ENCODE data around the gene KRTAP10-1. TPM values are rescaled to one million over a fixed set of nuclear protein-coding genes. Genes with fewer than 3 reads are reported as not detected.

KRTAP10-1 gene
- total RNA-seq, 2 experiments from 2014 or later = not detected

DNA sequence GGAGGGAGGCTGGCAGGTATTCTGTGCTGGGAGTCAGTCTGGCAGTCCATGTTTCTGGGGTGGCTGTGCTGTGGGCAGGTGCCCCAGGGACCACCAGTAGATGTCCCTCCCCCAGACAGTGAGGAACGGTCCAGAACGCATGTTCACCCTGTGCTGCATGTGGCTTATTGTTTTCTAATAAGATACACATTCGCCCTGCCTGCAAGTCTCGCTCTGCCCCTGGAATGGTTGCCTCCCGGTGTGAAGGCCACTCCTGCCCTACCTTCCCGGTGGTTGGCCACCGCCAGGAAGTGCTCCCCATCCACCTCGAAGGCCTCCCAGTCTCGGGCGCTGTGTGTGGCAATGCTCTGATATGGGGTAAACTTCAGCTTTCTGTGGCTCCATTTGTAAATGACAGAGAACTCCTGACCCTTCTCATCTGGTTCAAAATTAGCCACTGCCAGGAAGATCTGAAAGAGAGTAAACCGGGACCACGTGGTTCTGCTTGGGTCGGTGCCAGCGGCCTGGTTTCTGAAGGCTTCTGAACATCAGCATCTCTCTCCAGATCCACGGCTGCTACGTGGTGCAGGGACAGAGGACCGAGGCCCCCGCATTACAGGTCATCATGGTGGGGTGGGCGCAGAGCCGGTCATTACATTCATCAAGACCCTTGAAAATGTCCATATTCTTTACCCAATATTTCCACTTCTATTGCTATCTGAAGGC, 14.5 kb downstream of the KRTAP10-1 start:
- DNase-seq = no peak
- no peaks in the 10 kb centered on the region for H3K36me3 Mint-ChIP-seq
- no peak overlapping the region for H3K27ac Mint-ChIP-seq
- CTCF ChIA-PET = no interaction called here
- no peaks in the 10 kb centered on the region for H3K9me3 Mint-ChIP-seq (ENCODE audit: low read depth)
- no peak for ATAC-seq
- H3K27me3 Mint-ChIP-seq = no peaks in the 10 kb centered on the region
- H3K4me1 Mint-ChIP-seq = no peaks in the 10 kb centered on the region
- H3K4me3 Mint-ChIP-seq = no peak overlapping the region

DNA sequence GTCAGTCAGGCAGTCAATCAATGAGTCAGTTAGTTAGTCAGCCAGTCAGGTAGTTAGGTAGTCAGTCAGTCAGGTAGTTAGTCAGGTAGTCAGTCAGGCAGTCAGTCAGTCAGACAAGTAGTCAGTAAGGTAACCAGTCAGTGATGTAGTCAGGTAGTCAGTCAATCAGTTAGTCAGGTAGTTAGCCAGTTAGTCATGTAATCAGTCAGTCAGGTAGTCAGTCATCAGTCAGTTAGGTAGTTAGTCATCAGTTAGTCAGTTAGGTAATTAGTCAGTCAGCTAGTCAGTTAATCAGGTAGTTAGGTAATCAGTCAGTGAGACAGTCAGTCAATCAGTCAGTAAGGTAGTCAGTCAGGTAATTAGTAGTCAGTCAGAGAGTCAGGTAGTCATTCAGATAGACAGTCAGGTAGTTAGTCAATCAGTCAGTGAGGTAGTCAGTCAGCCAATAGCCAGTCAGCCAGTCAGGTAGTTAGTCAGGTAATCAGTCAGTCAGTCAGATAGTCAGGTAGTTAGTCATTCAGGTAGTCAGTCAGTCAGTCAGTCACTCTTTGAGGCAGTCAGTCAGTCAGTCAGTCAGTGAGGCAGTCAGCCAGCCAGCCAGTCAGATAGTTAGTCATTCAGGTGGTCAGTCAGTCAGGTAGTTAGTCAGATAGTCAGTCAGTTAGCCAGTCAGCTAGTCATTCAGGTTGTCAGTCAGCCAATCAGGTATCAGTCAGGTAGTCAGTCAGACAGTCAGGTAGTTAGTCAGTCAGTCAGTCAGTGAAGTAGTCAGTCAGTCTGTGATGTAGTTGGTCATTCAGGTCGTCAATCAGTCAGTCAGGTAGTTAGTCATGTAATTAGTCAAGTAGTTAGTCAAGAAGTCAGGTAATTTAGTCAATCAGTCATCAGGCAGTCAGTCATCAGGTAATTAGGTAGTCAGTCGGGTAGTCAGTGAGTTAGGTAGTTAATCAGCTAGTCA, 15.3 kb downstream of the KRTAP10-1 start:
- Mint-ChIP-seq H3K27ac (no peak overlapping the region), H3K36me3 (no peaks in the 10 kb centered on the region), H3K27me3 (no peaks in the 10 kb centered on the region), H3K4me1 (no peaks in the 10 kb centered on the region), H3K4me3 (no peak overlapping the region), H3K9me3 (ENCODE audit: low read depth) (no peaks in the 10 kb centered on the region)
- no peak for ATAC-seq
- CTCF ChIA-PET = no interaction called here
- no peak for DNase-seq

DNA sequence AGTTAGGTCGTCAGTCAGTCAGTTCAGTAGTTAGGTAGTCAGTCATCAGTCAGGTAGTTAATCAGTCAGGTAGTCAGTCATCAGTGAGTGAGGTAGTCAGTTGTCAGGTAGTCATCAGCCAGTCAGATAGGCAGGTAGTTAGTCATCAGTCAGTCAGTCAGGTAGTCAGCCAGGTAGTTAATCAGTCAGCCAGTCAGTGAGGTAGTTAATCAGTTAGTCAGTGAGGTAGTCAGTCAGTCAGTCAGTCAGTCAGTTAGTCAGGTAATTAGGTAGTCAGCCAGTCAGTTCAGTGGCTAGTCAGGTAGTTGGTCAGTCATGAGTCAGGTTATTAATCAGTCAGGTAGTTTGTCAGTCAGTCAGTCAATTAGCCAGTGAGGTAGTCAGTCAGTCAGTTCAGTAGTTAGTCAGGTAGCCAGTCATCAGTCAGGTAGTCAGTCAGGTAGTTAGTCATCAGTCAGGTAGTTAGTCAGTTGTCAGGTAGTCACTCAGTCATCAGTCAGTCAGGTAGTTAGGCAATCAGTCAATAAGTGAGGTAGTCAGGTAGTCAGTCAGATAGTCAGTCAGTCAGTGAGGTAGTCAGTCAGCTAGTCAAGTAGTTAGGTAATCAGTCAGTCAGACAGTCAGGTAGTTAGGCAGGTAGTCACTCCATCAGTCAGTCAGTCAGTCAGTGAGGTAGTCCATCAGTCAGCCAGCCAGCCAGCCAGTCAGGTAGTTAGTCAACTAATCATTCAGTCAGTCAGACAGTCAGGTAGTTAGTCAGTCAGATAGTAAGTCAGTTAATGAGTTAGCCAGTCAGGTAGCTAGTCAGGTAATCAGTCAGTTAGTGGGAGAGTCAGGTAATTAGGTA, 16.2 kb downstream of the KRTAP10-1 start:
- CTCF ChIA-PET = no interaction called here
- no peak overlapping the region for H3K4me3 Mint-ChIP-seq
- H3K4me1 Mint-ChIP-seq = no peaks in the 10 kb centered on the region
- no peaks in the 10 kb centered on the region for H3K36me3 Mint-ChIP-seq
- H3K9me3 Mint-ChIP-seq (ENCODE audit: low read depth) = no peaks in the 10 kb centered on the region
- ATAC-seq (no peak), DNase-seq (no peak)
- H3K27ac Mint-ChIP-seq = no peak overlapping the region
- no peaks in the 10 kb centered on the region for H3K27me3 Mint-ChIP-seq

DNA sequence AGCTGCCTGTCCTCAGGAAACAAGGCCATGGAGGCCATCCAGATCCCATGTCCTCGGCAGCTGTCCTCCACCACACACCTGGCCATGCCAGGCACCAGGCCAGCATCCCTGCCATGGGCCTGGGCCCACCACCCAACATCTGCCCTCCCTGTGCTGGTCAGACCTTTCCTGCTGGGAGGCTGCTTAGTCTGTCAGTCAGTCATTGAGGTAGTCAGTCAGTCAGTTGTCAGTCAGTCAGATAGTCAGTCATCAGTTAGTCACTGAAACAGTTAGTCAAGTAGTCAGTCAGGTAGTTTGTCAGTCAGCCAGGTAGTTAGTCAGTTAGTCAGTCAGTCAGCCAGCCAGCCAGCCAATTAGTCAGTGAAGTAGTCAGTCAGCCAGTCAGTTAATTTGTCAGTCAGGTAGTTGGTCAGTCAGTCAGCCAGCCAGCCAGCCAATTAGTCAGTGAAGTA, 17.2 kb downstream of the KRTAP10-1 start:
- Mint-ChIP-seq H3K4me3 (no peak overlapping the region), H3K36me3 (no peaks in the 10 kb centered on the region), H3K9me3 (ENCODE audit: low read depth) (no peaks in the 10 kb centered on the region), H3K4me1 (no peaks in the 10 kb centered on the region), H3K27me3 (no peaks in the 10 kb centered on the region), H3K27ac (no peak overlapping the region)
- CTCF ChIA-PET = no interaction called here
- DNase-seq (no peak), ATAC-seq (no peak)

DNA sequence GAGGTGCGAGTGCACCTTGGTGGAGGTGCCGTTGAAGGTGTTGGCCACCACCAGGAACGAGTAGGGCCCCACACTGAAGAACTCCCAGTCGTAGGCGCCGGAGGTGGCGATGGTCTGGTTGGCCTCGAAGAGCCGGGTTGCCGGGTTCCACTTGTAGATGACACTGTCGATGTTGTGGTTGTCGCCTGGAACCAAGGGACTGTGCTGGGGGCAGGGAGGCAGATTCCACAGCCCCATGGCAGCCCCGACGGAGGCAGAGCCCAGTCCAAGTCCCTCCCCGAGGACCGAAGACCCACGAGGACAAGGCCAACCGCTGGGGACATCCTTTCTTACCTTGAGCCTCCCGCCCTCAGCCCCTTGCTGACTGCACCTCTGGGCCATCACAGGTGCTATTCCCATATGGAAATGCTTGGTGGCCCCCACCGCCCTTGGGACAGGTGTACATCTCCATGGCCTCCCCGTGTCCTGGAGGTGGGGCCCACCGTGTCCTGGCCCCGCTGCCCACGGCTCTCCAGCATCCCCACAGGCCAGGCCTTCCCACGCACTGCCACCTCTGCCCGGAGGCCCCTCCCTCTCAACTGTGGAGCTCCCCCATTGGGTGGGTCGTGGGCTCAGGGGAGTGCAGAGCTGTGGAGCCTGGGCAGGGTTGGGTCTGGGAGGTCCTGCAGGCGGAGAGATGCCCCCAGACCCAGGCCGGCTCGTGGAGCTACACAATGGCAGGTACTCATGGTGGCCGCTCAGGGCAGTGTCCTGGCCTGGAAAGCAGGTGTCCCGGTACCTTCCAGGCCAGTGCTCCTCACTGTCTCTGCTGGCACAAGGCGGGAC, 17.9 kb downstream of the KRTAP10-1 start:
- Mint-ChIP-seq H3K36me3 (no peaks in the 10 kb centered on the region), H3K27ac (no peak overlapping the region), H3K4me1 (no peaks in the 10 kb centered on the region), H3K27me3 (no peaks in the 10 kb centered on the region), H3K4me3 (no peak overlapping the region), H3K9me3 (ENCODE audit: low read depth) (no peaks in the 10 kb centered on the region)
- DNase-seq (no peak), ATAC-seq (no peak)
- CTCF ChIA-PET = no interaction called here

DNA sequence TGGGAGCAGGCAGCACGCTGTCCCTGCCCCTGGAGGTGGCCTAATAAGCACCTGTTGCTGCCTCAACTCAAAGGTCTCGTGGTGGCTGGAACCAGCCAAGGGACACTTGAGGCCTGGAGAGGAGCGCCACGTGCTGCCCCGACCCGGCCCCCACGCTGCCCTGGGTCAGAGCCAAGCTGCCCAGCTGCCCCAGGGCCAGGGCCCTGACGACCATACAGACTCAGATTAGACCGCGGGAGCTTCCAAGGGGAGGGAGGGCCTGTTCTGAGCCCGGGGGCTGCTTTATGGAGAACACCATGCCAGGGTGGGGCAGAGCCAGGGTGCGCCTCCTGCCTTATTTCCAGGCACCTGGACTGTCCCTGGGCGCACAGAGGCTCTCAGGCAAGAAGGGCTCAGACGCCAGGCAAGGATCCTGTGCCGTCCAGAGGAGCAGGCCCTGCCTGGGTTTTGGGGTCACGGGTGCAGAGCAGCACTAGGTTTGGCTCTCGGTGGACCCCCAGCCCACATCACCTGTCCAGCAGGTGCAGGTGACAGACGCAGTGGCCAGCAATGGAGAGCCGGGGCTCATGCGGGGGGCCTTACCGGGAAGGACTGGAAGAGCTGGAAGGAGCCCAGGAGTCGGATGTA, 18.6 kb downstream of the KRTAP10-1 start:
- no peak overlapping the region for H3K4me3 Mint-ChIP-seq
- ATAC-seq (no peak), DNase-seq (no peak)
- no peaks in the 10 kb centered on the region for H3K27me3 Mint-ChIP-seq
- H3K27ac Mint-ChIP-seq = no peak overlapping the region
- H3K9me3 Mint-ChIP-seq (ENCODE audit: low read depth) = no peaks in the 10 kb centered on the region
- no peaks in the 10 kb centered on the region for H3K4me1 Mint-ChIP-seq
- H3K36me3 Mint-ChIP-seq = no peaks in the 10 kb centered on the region
- CTCF ChIA-PET = no interaction called here

DNA sequence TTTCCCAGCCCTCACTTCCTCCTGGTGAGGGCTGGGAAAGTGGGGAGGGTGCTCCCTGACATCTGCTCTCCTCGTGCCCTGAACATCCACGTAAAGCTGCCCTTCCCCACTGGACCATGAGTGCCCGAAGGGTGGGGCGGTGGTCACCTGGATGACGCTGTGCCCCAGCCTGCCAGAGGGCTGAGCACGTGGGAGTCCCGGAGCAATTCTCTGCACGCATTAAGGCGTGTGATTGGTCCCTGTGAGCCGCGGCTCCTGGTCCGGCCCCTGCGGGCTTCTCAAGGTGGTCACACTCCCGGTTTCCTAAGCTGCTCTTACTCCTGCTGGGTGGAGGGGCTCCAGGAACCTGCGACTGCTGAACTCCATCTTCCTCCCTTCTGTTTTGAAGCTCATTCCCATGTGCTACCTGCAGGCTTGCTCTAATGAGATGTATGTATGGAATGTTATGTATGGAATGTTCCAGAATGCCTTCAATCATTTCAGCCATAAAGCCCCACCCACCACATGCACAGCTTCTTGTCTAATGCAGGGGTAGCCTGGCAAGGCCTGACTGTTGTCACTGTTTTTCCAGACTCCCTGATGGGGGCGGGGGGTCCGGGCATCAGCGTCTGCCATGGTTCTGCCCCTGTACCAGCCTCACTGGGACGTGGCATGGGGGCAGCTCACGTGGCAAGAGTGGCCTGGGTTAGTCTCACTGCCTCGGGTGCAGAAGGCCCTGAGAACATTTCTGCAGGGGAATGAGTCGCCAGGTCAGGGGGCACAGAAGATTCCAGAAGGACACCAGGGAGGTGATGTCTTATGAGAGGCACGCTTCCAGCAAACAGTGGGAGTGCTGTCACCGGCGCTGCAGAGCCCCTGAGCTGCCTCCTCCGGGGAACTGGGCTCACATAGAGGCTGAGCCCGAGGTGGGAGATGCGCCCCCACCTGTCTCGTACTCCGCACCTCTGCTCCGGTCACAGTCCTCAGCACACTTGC, 19.4 kb downstream of the KRTAP10-1 start:
- no peaks in the 10 kb centered on the region for H3K9me3 Mint-ChIP-seq (ENCODE audit: low read depth)
- H3K27ac Mint-ChIP-seq = no peak overlapping the region
- ATAC-seq (no peak), DNase-seq (no peak)
- H3K36me3 Mint-ChIP-seq = no peaks in the 10 kb centered on the region
- H3K4me1 Mint-ChIP-seq = no peaks in the 10 kb centered on the region
- H3K27me3 Mint-ChIP-seq = no peaks in the 10 kb centered on the region
- no peak overlapping the region for H3K4me3 Mint-ChIP-seq
- CTCF ChIA-PET = no interaction called here

DNA sequence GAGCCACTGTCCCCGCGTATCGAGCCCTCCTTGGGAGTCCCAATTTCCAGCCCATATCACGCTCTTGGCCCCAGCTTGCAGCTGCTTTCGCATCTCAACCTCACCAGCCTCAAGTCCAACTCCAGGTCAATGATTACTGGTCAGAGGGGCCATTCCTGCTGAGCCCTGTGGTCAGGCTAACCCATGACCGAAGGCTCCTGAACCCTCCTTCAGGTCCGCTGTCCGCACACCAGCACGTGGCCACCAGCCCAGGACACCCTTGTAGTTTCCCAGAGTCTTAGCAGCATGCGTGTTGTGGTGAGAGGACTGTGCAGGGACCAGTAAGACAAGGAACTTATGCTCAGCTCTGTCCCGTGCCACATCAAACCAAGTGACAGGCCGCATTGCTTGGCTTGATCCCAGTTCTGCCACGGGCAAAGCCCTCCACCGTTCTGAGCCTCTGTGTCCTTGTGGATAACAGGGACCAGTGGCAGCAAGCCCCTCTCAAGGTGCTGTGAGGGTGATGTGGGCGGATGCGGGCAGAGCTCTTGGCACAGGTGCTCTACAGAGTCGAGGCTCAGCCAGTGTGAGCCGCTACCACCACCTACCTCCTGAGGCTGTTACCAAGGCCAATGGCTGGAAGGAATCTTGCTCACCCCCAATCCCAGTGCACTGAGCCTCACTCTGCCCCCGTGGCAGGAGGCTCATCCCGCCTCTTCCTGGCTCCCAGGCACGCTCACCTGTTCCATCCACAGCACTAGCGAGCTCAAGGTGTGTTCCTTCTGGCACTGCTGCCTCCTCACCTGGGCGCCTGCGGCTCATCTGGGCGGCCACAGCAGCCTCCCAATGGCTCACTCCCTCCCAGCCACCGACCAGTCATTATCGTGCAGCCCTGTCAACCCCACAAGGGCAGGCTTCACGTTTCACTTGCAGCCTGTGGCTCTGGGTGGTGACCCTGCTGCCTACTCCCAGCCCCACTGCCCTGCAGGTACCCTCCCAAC, 20.4 kb downstream of the KRTAP10-1 start:
- no peak for ATAC-seq
- no peaks in the 10 kb centered on the region for H3K27me3 Mint-ChIP-seq
- CTCF ChIA-PET = interaction anchor here (1.1 kb wide), 1 partner anchor 9 kb away, joined by 3 read pairs; no protein-coding TSS in a partner anchor
- no peak overlapping the region for H3K4me3 Mint-ChIP-seq
- H3K4me1 Mint-ChIP-seq = no peaks in the 10 kb centered on the region
- H3K9me3 Mint-ChIP-seq (ENCODE audit: low read depth) = no peaks in the 10 kb centered on the region
- no peaks in the 10 kb centered on the region for H3K36me3 Mint-ChIP-seq
- H3K27ac Mint-ChIP-seq = no peak overlapping the region
- DNase-seq = no peak

DNA sequence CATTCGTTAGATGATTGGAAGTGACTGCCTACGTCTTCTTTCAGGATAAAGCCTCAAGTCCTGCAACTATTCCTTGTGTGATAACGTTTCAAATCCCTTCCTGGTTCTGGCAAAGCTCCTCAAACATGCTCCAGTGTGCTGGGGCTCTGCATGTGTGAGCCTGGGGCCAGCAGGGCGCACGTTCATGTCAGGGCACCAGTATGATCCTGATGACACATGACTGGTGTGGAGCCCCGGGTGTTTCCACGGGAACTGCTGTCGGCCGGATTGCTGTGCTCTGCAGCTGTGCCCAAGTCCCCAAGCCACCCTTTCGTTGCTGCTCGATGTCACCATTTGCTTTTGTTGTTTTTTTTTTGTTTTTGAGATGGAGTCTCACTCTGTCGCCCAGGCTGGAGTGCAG, 21.3 kb downstream of the KRTAP10-1 start:
- no peak overlapping the region for H3K27ac Mint-ChIP-seq
- ATAC-seq (no peak), DNase-seq (no peak)
- no peak overlapping the region for H3K4me3 Mint-ChIP-seq
- CTCF ChIA-PET = interaction anchor here (1.1 kb wide), 1 partner anchor 8 kb away, joined by 3 read pairs; no protein-coding TSS in a partner anchor
- no peaks in the 10 kb centered on the region for H3K27me3 Mint-ChIP-seq
- no peaks in the 10 kb centered on the region for H3K4me1 Mint-ChIP-seq
- no peaks in the 10 kb centered on the region for H3K9me3 Mint-ChIP-seq (ENCODE audit: low read depth)
- no peaks in the 10 kb centered on the region for H3K36me3 Mint-ChIP-seq

DNA sequence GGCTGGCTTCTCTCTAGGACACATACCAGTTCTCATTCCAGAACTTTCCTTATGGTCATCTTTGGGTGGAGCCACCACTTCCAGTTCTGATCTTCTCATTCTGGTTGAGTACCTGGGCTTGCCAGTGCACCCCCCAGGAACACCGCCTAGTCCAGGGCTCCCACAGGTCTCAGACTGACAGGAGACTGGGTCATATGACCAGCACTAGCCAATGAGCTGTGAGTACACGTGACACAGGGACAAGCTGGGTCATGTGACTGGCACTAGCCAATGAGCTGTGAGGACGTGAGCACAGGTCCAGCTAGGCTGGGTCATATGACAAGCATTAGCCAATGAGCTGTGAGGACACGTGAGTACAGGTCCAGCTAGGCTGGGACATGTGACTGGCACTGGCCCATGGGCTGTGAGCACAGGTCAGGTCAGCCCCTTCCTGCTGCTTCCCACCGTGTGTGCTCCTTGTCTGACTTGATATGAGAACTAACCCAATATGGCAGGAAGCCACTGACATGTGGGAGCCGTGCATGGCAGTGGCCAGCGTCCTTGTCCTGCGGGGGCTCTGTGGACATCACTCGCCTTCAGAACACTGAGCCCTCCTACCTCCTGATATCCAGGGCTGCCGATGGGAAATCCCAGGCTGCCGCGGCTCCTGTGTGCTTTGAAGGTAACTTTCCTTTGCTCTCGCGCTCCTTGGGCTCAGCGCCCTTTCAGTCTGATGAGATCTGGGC, 22.7 kb downstream of the KRTAP10-1 start:
- Mint-ChIP-seq H3K27me3 (no peaks in the 10 kb centered on the region), H3K36me3 (no peaks in the 10 kb centered on the region), H3K9me3 (ENCODE audit: low read depth) (no peaks in the 10 kb centered on the region), H3K4me1 (no peaks in the 10 kb centered on the region), H3K27ac (no peak overlapping the region), H3K4me3 (no peak overlapping the region)
- CTCF ChIA-PET = interaction anchor here (0.8 kb wide), 1 partner anchor 227 kb away, joined by 3 read pairs; no protein-coding TSS in a partner anchor
- DNase-seq (no peak), ATAC-seq (peak; percentile 45)
